Nephron (organoid): ENCODE data around the gene GPD1.

Experiments
- H3K27ac Mint-ChIP-seq, 3 experiments: 2 replicates each; pipeline ENCODE4 v1.8.0; 2020; ENCODE audit warnings: mixed read lengths in 3 of 3, mild to moderate bottlenecking in 2 of 3, moderate library complexity in 1 of 3
- H3K27me3 Mint-ChIP-seq: 2 replicates; pipeline ENCODE4 v1.8.0; 2021; ENCODE audit warnings: low read depth, mild to moderate bottlenecking, moderate library complexity, mixed read lengths
- H3K36me3 Mint-ChIP-seq: 2 replicates; pipeline ENCODE4 v1.8.0; 2020; ENCODE audit warnings: low read depth, mixed read lengths
- H3K4me1 Mint-ChIP-seq: 2 replicates; pipeline ENCODE4 v1.8.0; 2020; ENCODE audit warnings: mixed read lengths
- H3K4me3 Mint-ChIP-seq, 3 experiments: 2 replicates each; pipeline ENCODE4 v1.8.0; 2020; ENCODE audit warnings: mild to moderate bottlenecking in 3 of 3, mixed read lengths in 3 of 3, moderate library complexity in 2 of 3
- H3K9me3 Mint-ChIP-seq: 2 replicates; pipeline ENCODE4 v1.8.0; 2020; ENCODE audit warnings: mixed read lengths
- TF ChIP-seq, protein P1 (sequence below), 3 experiments: fragments of 200-600 bp; sonication (generic); IDR thresholded peaks; one replicate each; pipeline ENCODE4 v1.5.0; 2021; ENCODE audit warnings: antibody characterized with exemption in 3 of 3; ENCODE audit not compliant: unreplicated experiment in 3 of 3

Gene GPD1

DNA sequence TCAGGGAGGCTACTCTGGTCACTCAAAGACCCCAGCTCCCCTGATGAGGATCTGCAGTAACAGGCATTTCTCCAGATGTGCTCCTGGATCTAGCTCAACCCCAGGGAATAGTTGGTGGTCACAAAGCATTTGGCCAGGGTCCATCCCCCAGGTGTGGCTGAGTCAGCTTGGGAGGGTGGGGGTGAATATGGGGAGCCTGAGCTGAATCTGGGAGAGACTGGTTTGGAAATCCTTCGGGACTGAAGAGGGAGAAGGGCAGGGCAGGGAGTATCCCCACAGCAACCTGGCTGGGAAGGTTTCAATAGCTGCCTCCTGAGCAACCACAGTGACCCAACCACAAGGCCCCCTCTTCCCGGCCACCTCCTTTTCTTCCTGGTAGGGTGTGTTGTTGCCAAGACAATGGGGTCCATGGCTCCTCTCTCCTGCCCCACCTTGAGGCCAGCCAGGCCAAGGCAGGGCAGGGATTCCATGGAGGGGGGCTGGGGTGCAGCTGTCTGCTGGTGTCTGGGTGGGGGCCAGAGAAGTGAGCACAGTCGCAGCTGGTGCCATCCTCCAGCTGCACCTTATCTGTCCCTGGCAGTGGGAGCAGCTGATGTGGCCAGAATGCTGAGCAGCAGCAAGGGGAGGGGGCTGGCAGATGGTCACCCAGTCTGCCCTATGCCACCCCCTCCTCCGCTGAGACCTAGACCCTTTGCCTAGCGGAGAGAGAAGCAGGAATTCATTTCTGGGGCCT lies 40.9 kb upstream of the GPD1 start:
- Mint-ChIP-seq H3K27me3 (peaks cover 34% of the 10 kb centered on the region), H3K9me3 (no peaks in the 10 kb centered on the region), H3K4me1 (peaks cover 16% of the 10 kb centered on the region), H3K36me3 (no peaks in the 10 kb centered on the region), H3K27ac (no peak overlapping the region), H3K4me3 (no peak overlapping the region)
- TF ChIP-seq, protein P1, sequence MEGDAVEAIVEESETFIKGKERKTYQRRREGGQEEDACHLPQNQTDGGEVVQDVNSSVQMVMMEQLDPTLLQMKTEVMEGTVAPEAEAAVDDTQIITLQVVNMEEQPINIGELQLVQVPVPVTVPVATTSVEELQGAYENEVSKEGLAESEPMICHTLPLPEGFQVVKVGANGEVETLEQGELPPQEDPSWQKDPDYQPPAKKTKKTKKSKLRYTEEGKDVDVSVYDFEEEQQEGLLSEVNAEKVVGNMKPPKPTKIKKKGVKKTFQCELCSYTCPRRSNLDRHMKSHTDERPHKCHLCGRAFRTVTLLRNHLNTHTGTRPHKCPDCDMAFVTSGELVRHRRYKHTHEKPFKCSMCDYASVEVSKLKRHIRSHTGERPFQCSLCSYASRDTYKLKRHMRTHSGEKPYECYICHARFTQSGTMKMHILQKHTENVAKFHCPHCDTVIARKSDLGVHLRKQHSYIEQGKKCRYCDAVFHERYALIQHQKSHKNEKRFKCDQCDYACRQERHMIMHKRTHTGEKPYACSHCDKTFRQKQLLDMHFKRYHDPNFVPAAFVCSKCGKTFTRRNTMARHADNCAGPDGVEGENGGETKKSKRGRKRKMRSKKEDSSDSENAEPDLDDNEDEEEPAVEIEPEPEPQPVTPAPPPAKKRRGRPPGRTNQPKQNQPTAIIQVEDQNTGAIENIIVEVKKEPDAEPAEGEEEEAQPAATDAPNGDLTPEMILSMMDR (IDR thresholded peaks at IDR 0.05; ENCODE audit: unreplicated experiment in 3 of 3): no peak

DNA sequence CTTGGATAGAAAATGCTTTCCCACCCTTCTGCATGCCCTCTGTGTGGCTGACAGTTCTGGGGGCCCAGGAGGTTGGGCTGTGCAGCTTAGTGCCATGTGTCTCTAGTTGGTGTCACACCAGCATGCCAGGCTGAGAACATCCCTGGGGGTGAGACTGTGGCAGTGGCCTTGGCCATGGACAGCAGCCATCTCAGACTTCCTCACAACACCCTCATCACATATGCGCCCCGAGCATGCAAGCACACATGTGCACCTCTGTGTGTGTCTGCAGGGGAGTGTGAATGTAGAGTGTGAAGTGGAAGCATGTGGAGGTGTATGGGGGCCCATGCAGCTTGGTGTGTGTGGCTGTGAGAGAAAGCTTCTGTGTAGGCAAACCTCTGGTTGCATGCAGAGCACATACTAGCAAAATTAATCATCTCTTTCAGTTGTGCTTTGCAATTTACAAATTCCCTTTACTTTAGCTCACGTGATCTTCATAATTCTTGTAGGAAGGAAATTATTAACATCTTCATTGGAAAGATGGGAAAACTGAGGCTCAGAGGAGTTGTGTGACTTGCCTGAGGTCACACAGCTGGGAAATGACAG lies 38.0 kb upstream of the GPD1 start:
- Mint-ChIP-seq H3K36me3 (no peaks in the 10 kb centered on the region), H3K27ac (no peak overlapping the region), H3K4me1 (peaks cover 29% of the 10 kb centered on the region), H3K9me3 (no peaks in the 10 kb centered on the region), H3K27me3 (peaks cover 15% of the 10 kb centered on the region), H3K4me3 (no peak overlapping the region)
- TF ChIP-seq, protein P1 (IDR thresholded peaks at IDR 0.05; ENCODE audit: unreplicated experiment in 3 of 3): no peak

DNA sequence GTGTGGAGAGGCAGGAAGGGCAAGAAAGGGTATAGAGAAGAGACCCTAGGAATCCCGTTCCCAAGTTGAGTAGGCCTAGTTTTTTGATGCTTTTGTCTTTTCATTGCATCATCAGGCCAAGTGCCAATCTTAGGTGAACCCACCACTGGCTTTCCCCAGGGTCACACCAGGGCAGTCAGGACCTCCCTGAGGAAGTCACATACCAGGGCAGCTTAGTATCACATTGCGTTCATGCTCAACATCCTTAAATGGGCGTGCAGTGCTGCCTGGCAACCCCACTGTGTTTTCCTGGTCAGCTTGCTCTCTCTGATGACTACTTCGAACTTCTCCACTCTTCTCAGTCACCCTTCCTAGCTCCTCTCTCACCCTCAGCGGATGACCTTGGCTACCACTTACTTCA lies 37.4 kb upstream of the GPD1 start:
- Mint-ChIP-seq H3K4me3 (no peak overlapping the region), H3K27ac (no peak overlapping the region), H3K9me3 (no peaks in the 10 kb centered on the region), H3K27me3 (peaks cover 9% of the 10 kb centered on the region), H3K4me1 (peaks cover 31% of the 10 kb centered on the region), H3K36me3 (no peaks in the 10 kb centered on the region)
- TF ChIP-seq, protein P1 (IDR thresholded peaks at IDR 0.05; ENCODE audit: unreplicated experiment in 3 of 3): no peak

DNA sequence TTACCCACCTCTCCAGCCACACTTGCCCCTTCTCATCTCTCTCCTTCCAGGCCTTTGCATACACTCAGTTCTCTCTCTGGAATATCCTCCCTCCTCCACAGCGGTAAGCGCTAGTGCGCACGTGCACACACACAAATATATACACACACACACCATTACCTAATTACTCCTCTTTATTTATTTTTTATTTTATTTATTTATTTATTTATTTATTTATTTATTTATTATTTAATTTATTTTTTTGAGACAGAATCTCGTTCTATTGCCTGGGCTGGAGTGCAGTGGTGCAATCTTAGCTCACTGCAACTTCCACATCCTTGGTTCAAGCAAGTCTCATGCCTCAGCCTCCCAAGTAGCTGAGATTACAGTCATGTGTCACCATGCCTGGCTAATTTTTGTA lies 34.7 kb upstream of the GPD1 start:
- Mint-ChIP-seq H3K36me3 (no peaks in the 10 kb centered on the region), H3K9me3 (no peaks in the 10 kb centered on the region), H3K27ac (no peak overlapping the region), H3K4me3 (no peak overlapping the region), H3K27me3 (peaks cover 4% of the 10 kb centered on the region), H3K4me1 (peaks cover 19% of the 10 kb centered on the region)
- TF ChIP-seq, protein P1 (IDR thresholded peaks at IDR 0.05; ENCODE audit: unreplicated experiment in 3 of 3): no peak

DNA sequence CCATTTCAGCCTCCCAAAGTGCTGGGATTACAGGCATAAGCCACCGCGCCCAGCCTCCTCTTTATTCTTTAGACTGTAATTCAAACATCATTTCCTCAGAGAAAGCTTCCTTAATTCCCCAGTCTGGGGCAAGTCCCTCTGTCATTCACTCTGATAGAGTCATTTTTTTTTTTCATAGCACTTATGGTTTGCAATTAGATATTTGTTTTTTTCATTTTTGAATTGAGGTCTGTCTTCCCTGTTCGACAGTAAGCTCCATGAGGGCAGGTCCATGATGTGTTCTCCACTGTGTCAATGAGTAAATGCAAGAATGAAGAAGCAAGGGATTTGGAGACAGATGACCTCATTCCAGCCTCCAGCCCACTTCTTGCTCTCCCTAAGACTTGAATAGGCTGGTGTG lies 34.3 kb upstream of the GPD1 start:
- Mint-ChIP-seq H3K9me3 (no peaks in the 10 kb centered on the region), H3K27me3 (peaks cover 4% of the 10 kb centered on the region), H3K4me1 (peaks cover 16% of the 10 kb centered on the region), H3K36me3 (no peaks in the 10 kb centered on the region), H3K27ac (no peak overlapping the region), H3K4me3 (no peak overlapping the region)
- TF ChIP-seq, protein P1 (IDR thresholded peaks at IDR 0.05; ENCODE audit: unreplicated experiment in 3 of 3): no peak
